ENCODE measurements around the gene PAPSS2. TPM values are rescaled to one million over a fixed set of nuclear protein-coding genes. Genes with fewer than 3 reads are reported as not detected.

The PAPSS2 gene
- total and polyA plus RNA-seq, 4 donors: 24.3 to 86.5 (median 59.3) TPM

DNA sequence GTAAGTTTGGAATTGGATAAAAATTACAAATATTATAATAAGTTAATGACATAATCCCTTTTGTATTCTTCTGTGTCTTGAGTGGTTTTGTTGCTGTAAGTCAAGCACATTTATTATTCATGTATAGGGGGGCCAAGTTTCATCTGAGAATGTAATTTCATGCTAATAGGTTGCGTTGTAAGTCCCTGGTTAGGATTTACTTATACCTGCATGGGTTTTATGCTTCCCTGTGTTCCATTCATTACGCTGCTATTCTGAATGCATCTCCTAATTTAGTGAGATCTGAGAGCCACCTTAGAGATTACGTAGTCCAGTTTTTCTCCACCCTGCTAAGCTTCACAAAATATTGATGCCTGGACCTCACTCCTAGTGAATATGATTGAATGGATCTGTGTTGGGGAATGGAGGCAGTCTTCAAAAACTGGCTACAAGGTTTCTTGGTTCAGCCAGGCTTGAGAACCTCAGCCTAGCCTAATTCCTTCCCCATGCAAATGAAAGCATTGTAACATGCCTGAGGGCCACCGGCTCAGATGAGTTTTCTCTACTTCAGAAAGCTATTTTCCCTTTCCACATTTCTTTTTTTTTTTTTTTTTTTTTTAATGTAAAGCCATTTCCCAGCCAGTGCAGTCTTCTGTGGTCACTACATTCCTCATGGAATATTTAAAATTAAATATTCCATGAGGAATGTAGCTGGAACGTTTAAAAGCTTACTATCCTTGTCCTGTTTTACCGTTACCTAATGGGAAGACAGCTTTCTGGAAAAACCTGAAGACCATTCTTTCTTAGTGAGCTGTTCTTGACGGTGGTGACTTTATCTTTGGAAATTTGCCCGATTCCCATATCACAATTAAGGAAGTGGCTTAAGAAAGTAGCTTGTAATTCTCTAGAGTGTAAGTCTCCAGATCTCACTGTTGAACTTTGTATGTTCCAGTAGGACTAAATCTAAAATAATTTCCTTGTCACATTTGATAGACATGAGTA, 16.0 kb downstream of the PAPSS2 start:
- no peak for DNase-seq (ENCODE audit: low spot score)
- Histone ChIP-seq H3K27ac (ENCODE audit: low read depth in 1 of 2, low read length in 2 of 2) (no peak overlapping the region), H3K9me3 (ENCODE audit: control insufficient read depth in 4 of 4, low read length in 3 of 4) (no peaks in the 10 kb centered on the region), H3K9ac (ENCODE audit: low read depth in 1 of 2, low read length in 2 of 2) (no peak overlapping the region), H3K36me3 (ENCODE audit: control insufficient read depth in 4 of 4, insufficient read depth in 3 of 4, low read depth in 1 of 4, low read length in 3 of 4) (peaks cover 0 to 2% (median 0%) of the 10 kb centered on the region in 4 donors), H3K4me1 (ENCODE audit: control insufficient read depth in 4 of 4, insufficient read depth in 4 of 4, low read length in 3 of 4) (peaks cover 0 to 11% (median 5%) of the 10 kb centered on the region in 4 donors), H3K27me3 (ENCODE audit: control insufficient read depth in 4 of 4, insufficient read depth in 4 of 4, low read length in 3 of 4) (no peaks in the 10 kb centered on the region), H3K4me3 (ENCODE audit: low read depth in 1 of 3, low read length in 3 of 3) (no peak overlapping the region)
- WGBS: 84% methylated on average over 8 of the region's 8 CpGs
- TF ChIP-seq NR2F2 (IDR thresholded peaks at IDR 0.05) (no peak), FOXA2 (IDR thresholded peaks at IDR 0.05) (no peak), YY1 (IDR thresholded peaks at IDR 0.05) (no peak), HNF4A (conservative IDR thresholded peaks at IDR 0.05) (no peak), GABPA (IDR thresholded peaks at IDR 0.05 in 1 of 2, conservative IDR thresholded peaks at IDR 0.05 in 1 of 2) (no peak), HNF4G (IDR thresholded peaks at IDR 0.05) (no peak), SP1 (IDR thresholded peaks at IDR 0.05) (no peak), FOXA1 (IDR thresholded peaks at IDR 0.05) (no peak), RAD21 (IDR thresholded peaks at IDR 0.05) (no peak), TAF1 (conservative IDR thresholded peaks at IDR 0.05) (no peak), JUND (IDR thresholded peaks at IDR 0.05) (no peak), RXRA (IDR thresholded peaks at IDR 0.05) (no peak)
- TF ChIP-seq, protein P1, sequence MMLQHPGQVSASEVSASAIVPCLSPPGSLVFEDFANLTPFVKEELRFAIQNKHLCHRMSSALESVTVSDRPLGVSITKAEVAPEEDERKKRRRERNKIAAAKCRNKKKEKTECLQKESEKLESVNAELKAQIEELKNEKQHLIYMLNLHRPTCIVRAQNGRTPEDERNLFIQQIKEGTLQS (IDR thresholded peaks at IDR 0.05): no peak
- TF ChIP-seq, protein P2, sequence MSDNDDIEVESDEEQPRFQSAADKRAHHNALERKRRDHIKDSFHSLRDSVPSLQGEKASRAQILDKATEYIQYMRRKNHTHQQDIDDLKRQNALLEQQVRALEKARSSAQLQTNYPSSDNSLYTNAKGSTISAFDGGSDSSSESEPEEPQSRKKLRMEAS (IDR thresholded peaks at IDR 0.05): no peak
- TF ChIP-seq, protein P3, sequence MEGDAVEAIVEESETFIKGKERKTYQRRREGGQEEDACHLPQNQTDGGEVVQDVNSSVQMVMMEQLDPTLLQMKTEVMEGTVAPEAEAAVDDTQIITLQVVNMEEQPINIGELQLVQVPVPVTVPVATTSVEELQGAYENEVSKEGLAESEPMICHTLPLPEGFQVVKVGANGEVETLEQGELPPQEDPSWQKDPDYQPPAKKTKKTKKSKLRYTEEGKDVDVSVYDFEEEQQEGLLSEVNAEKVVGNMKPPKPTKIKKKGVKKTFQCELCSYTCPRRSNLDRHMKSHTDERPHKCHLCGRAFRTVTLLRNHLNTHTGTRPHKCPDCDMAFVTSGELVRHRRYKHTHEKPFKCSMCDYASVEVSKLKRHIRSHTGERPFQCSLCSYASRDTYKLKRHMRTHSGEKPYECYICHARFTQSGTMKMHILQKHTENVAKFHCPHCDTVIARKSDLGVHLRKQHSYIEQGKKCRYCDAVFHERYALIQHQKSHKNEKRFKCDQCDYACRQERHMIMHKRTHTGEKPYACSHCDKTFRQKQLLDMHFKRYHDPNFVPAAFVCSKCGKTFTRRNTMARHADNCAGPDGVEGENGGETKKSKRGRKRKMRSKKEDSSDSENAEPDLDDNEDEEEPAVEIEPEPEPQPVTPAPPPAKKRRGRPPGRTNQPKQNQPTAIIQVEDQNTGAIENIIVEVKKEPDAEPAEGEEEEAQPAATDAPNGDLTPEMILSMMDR (IDR thresholded peaks at IDR 0.05; ENCODE audit: low read depth, low read length, missing input control): no peak
- TF ChIP-seq, protein P4, sequence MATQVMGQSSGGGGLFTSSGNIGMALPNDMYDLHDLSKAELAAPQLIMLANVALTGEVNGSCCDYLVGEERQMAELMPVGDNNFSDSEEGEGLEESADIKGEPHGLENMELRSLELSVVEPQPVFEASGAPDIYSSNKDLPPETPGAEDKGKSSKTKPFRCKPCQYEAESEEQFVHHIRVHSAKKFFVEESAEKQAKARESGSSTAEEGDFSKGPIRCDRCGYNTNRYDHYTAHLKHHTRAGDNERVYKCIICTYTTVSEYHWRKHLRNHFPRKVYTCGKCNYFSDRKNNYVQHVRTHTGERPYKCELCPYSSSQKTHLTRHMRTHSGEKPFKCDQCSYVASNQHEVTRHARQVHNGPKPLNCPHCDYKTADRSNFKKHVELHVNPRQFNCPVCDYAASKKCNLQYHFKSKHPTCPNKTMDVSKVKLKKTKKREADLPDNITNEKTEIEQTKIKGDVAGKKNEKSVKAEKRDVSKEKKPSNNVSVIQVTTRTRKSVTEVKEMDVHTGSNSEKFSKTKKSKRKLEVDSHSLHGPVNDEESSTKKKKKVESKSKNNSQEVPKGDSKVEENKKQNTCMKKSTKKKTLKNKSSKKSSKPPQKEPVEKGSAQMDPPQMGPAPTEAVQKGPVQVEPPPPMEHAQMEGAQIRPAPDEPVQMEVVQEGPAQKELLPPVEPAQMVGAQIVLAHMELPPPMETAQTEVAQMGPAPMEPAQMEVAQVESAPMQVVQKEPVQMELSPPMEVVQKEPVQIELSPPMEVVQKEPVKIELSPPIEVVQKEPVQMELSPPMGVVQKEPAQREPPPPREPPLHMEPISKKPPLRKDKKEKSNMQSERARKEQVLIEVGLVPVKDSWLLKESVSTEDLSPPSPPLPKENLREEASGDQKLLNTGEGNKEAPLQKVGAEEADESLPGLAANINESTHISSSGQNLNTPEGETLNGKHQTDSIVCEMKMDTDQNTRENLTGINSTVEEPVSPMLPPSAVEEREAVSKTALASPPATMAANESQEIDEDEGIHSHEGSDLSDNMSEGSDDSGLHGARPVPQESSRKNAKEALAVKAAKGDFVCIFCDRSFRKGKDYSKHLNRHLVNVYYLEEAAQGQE (IDR thresholded peaks at IDR 0.05): no peak

DNA sequence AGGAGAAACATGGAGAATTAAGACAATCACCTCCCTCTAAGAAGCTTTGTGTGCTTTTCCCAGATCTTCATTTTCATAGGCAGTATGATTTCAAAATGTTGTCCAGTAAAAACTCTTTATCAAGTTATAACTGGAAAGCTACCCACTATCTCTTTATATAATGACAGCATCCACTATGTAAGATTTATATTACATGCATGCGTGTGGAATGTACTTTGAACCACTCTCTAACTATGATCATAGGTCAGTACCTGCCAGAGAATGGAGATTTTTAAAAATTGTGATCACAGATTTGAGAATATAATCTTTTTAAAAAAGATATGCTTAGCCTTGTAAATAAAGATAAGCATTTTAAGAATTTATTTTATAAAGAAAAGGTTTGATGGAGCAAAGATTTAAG, 17.9 kb downstream of the PAPSS2 start:
- TF ChIP-seq RXRA (IDR thresholded peaks at IDR 0.05): peak in 1 of 2 donors; percentile 6
- peak; percentile 32 for TF ChIP-seq HNF4G (IDR thresholded peaks at IDR 0.05)
- peak; percentile 65 to 69 for TF ChIP-seq HNF4A (conservative IDR thresholded peaks at IDR 0.05)
- no peak for TF ChIP-seq GABPA (IDR thresholded peaks at IDR 0.05 in 1 of 2, conservative IDR thresholded peaks at IDR 0.05 in 1 of 2)
- WGBS: 31% methylated on average over 1 of the region's 1 CpG
- H3K4me1 ChIP-seq (ENCODE audit: control insufficient read depth in 4 of 4, insufficient read depth in 4 of 4, low read length in 3 of 4): peaks cover 0 to 8% (median 4%) of the 10 kb centered on the region in 4 donors
- H3K36me3 ChIP-seq (ENCODE audit: control insufficient read depth in 4 of 4, insufficient read depth in 3 of 4, low read depth in 1 of 4, low read length in 3 of 4): peaks cover 0 to 2% (median 0%) of the 10 kb centered on the region in 4 donors
- no peak overlapping the region for H3K9ac ChIP-seq (ENCODE audit: low read depth in 1 of 2, low read length in 2 of 2)
- H3K27me3 ChIP-seq (ENCODE audit: control insufficient read depth in 4 of 4, insufficient read depth in 4 of 4, low read length in 3 of 4): no peaks in the 10 kb centered on the region
- no peak overlapping the region for H3K4me3 ChIP-seq (ENCODE audit: low read depth in 1 of 3, low read length in 3 of 3)
- H3K9me3 ChIP-seq (ENCODE audit: control insufficient read depth in 4 of 4, low read length in 3 of 4): no peaks in the 10 kb centered on the region
- DNase-seq (ENCODE audit: low spot score): no peak
- no peak overlapping the region for H3K27ac ChIP-seq (ENCODE audit: low read depth in 1 of 2, low read length in 2 of 2)

Data from liver (tissue), 9 donors.